TTC549 (cell line): ENCODE results near the gene KRT76.

ENCODE experiments used
- FAIRE-seq: peaks from 2 replicates; lab custom pipeline; 2012; peaks lifted over from hg19 to GRCh38; lab: Jason Lieb, UNC

Gene KRT76

GRCh38 chr12:52776913-52777395 lies at the start of gene KRT76:
Gene KRT76, minus strand, starts transcription at chr12:52777345. Its CDS starts 54 bp downstream, at chr12:52777291.
- no peak for FAIRE-seq

GRCh38 chr12:52825961-52826360 lies 48.8 kb upstream of the KRT76 start:
- FAIRE-seq = no peak

GRCh38 chr12:52824741-52825410 lies 47.7 kb upstream of the KRT76 start:
- no peak for FAIRE-seq

GRCh38 chr12:52823761-52824450 lies 46.8 kb upstream of the KRT76 start:
- no peak for FAIRE-seq

GRCh38 chr12:52822771-52823510 lies 45.8 kb upstream of the KRT76 start:
- no peak for FAIRE-seq

GRCh38 chr12:52821826-52822660 lies 44.9 kb upstream of the KRT76 start:
- FAIRE-seq = no peak

- no peak for FAIRE-seq
These were observed 44.1 kb upstream of the KRT76 start for GRCh38 chr12:52821071-52821730.

- FAIRE-seq = no peak
These were observed 43.4 kb upstream of the KRT76 start for GRCh38 chr12:52820521-52820920.

GRCh38 chr12:52819731-52820510 lies 42.8 kb upstream of the KRT76 start:
- no peak for FAIRE-seq

GRCh38 chr12:52818887-52819420 lies 41.8 kb upstream of the KRT76 start:
- FAIRE-seq = no peak

- no peak for FAIRE-seq
These were observed 41.2 kb upstream of the KRT76 start for GRCh38 chr12:52818388-52818787.

GRCh38 chr12:52817699-52818238 lies 40.6 kb upstream of the KRT76 start:
- no peak for FAIRE-seq

GRCh38 chr12:52817003-52817698 lies 40.0 kb upstream of the KRT76 start:
- FAIRE-seq = no peak

GRCh38 chr12:52815676-52816588 lies 38.8 kb upstream of the KRT76 start:
- FAIRE-seq = no peak

- FAIRE-seq = no peak
These were observed 38.0 kb upstream of the KRT76 start for GRCh38 chr12:52815161-52815560.

- FAIRE-seq = no peak
These were observed 37.6 kb upstream of the KRT76 start for GRCh38 chr12:52814710-52815155.

GRCh38 chr12:52813885-52814709 lies 37.0 kb upstream of the KRT76 start, which contains the start of gene KRT4:
Gene KRT4, minus strand, starts transcription at chr12:52814116. Its CDS starts 58 bp downstream, at chr12:52814058.
- no peak for FAIRE-seq
